T-helper 17 cell (primary cell): ENCODE results near the gene MLXIP. TPM values are rescaled to one million over a fixed set of nuclear protein-coding genes. Genes with fewer than 3 reads are reported as not detected.

Experiments
- ATAC-seq: fragments of 150-1000 bp; cut with Tn5 transposase; 2 replicates; pipeline ENCODE4 v1.10.0; 2021; ENCODE audit warnings: mild to moderate bottlenecking, moderate library complexity
- DNase-seq, 3 donors: peaks; one replicate each; pipeline versions ENCODE4 v3.0.0 to v3.0.0-alpha.2; 2020 to 2021
- H3K9me3 ChIP-seq: one replicate; pipeline ENCODE4 v1.7.0; 2013; ENCODE audit warnings: low read length, mild to moderate bottlenecking; ENCODE audit not compliant: control insufficient read depth, poor library complexity, severe bottlenecking
- H3K27ac Mint-ChIP-seq: one replicate; pipeline ENCODE4 v1.8.0; 2022; ENCODE audit warnings: mild to moderate bottlenecking, moderate library complexity, mixed read lengths
- H3K27me3 Mint-ChIP-seq: one replicate; pipeline ENCODE4 v1.8.0; 2022; ENCODE audit warnings: mixed read lengths
- H3K36me3 Mint-ChIP-seq: one replicate; pipeline ENCODE4 v1.8.0; 2022; ENCODE audit warnings: low read depth, mixed read lengths
- H3K4me1 Mint-ChIP-seq: one replicate; pipeline ENCODE4 v1.8.0; 2022; ENCODE audit warnings: mild to moderate bottlenecking, mixed read lengths
- H3K4me3 Mint-ChIP-seq: one replicate; pipeline ENCODE4 v1.8.0; 2022; ENCODE audit warnings: mild to moderate bottlenecking, moderate library complexity, mixed read lengths
- total RNA-seq, 4 donors: library from RNA in 2 of 4; stranded (reverse) in 2 of 4; gene quantifications; one replicate each; pipeline ENCODE4 v1.2.3 and lab custom pipeline; 2022 to 2026

The MLXIP gene
- total RNA-seq, 2 donors from 2014 or later: 83.4 to 86.0 TPM

DNA sequence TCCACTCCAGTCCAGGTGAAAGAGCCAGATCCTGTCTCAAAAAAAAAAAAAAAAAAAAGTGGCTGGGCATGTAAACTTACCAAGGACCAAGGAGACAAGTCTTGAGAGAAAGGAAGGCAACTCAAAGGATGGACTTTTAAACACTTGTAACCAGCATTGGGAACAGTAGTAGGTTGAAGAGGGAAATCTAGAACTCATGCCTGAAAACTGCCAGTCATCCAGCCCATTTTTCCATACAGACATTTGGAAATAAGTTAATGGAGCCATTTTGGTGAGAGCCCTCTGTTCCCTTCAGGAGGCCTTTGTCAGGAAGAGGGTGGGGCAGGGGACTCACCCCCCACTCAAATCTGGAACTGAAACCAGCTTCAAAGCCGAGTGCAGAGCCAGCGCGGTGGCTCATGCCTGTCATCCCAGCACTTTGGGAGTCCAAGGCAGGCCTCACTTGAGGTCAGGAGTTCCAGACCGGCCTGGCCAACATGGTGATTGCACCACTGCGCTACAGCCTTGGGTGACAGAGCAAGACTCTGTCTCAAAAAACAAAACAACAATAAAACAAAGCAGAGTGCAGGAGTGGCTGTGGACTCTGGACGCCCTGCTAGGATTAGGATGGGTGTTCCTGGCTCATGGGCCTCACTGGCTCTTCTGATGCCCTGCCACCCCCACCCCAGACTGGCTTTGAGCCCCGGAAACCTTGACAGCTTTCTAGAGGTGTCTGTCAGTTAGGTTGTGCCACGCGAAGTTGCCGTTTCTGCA is 1.6 kb upstream of the MLXIP start:
- peak overlapping the region; percentile 54 for H3K27ac Mint-ChIP-seq
- H3K27me3 Mint-ChIP-seq: no peaks in the 10 kb centered on the region
- H3K36me3 Mint-ChIP-seq: no peaks in the 10 kb centered on the region
- no peaks in the 10 kb centered on the region for H3K9me3 ChIP-seq
- no peak for DNase-seq
- H3K4me3 Mint-ChIP-seq: no peak overlapping the region
- ATAC-seq: no peak
- H3K4me1 Mint-ChIP-seq: peaks cover 19% of the 10 kb centered on the region

DNA sequence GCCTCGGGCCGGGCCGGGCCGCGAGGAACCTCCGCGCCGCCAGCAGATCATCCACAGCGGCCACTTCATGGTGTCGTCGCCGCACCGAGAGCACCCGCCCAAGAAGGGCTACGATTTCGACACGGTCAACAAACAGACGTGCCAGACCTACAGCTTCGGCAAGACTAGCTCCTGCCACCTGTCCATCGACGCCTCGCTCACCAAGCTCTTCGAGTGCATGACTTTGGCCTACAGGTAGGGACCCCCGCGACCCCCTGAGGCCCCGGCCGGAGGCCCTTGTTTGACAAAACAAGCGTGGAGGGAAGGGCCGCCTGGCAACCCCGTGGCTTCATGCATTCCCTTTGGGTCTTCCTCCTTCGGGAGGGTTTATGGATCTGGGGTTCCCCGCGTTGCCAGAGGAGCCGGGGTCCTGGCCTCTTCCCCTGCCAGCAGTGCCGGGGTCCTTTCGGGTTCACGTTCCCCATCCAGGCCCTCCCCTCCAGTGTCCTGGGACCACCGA is 526 bp downstream of the MLXIP start:
- ATAC-seq: peak; percentile 24
- Mint-ChIP-seq H3K4me1 (peaks cover 37% of the 10 kb centered on the region), H3K27ac (peak overlapping the region; percentile 96), H3K36me3 (peaks cover 2% of the 10 kb centered on the region), H3K27me3 (no peaks in the 10 kb centered on the region), H3K4me3 (peak overlapping the region; percentile 97)
- H3K9me3 ChIP-seq: no peaks in the 10 kb centered on the region
- DNase-seq: no peak

DNA sequence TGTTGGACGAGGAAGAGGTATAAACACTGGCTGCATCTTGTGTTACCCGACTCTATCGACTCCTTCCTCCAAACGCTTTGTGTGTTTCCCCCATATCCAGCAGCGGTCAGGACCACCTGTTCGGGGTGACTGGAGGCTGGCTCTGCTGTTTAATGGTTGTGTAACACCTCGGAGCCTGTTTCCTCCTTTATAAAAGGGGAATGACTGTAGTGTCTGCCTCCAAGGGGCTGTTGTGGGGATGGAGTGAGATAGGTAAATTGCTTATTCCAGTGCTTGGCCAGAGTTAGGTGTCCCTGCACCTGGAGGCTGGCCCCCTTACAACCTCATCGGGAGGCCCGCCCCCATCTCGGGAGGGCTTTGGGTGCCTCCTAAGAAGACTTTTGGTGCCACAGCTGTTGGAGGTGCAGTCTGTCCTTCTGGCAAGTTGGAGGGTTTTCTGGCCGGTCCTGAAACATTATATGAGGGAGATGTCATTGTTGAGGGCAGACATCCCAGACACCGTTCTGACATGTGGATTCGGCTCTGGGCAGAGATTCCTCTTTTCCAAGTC is 1.1 kb downstream of the MLXIP start:
- Mint-ChIP-seq H3K36me3 (peaks cover 2% of the 10 kb centered on the region), H3K27ac (peak overlapping the region; percentile 96), H3K4me1 (peaks cover 39% of the 10 kb centered on the region), H3K4me3 (peak overlapping the region; percentile 97), H3K27me3 (no peaks in the 10 kb centered on the region)
- ATAC-seq (no peak), DNase-seq (no peak)
- no peaks in the 10 kb centered on the region for H3K9me3 ChIP-seq

DNA sequence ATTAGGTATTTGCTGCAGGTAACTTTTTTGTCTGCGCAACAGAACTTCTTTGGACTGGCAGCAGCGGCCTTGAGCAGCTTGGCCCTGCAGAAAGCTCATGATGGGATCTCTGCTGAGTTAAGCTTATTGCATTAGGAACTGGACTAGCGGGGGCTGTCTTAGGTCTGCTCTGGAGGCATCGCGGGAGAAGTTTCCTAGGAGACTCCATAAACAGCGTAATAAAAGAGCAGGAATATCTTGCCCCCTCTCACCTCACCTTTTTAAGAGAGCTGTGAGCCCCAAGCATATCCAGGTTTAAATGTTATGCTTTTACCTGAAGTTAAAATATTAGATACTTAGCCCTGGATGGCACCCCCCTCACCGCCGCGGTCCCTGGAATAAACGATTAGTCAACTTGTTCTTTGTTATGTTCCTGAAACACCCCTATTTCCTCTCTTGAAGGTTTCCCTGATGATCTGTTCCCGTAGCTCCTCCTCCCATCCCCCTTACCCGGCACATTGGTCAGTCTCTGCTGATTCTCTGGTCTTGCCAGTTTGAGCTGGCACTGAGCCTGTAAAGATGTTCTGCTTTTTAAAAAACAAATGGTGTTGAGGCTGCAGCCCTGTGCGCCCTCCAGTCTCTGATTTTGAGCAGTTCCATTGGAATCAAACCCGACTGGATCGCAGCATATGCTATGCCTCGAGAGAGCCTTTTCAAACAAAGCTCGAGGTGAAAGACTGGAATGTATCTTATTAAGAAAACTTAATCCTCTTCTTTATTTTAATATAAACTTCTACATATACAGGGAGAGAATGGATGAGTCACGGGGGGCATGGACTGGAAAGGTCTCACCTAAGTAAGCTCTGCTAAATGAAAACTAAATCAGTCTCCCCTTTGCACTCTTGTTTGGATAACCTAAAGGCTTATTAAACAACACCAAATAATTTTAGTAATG is 1.9 kb downstream of the MLXIP start:
- DNase-seq (no peak), ATAC-seq (no peak)
- peak overlapping the region; percentile 97 for H3K4me3 Mint-ChIP-seq

GRCh38 chr12:122081083-122081696 is 2.6 kb downstream of the MLXIP start:
- H3K4me3 Mint-ChIP-seq: peak overlapping the region; percentile 97
- H3K27me3 Mint-ChIP-seq: no peaks in the 10 kb centered on the region
- peaks cover 41% of the 10 kb centered on the region for H3K4me1 Mint-ChIP-seq
- H3K27ac Mint-ChIP-seq: peak overlapping the region; percentile 96
- ATAC-seq: no peak
- no peak for DNase-seq
- peaks cover 2% of the 10 kb centered on the region for H3K36me3 Mint-ChIP-seq
- no peaks in the 10 kb centered on the region for H3K9me3 ChIP-seq

More for the DNA sequence above, 1.9 kb downstream of the MLXIP start:
- no peaks in the 10 kb centered on the region for H3K9me3 ChIP-seq
- peak overlapping the region; percentile 96 for H3K27ac Mint-ChIP-seq
- no peaks in the 10 kb centered on the region for H3K27me3 Mint-ChIP-seq
- H3K36me3 Mint-ChIP-seq: peaks cover 2% of the 10 kb centered on the region
- H3K4me1 Mint-ChIP-seq: peaks cover 39% of the 10 kb centered on the region

DNA sequence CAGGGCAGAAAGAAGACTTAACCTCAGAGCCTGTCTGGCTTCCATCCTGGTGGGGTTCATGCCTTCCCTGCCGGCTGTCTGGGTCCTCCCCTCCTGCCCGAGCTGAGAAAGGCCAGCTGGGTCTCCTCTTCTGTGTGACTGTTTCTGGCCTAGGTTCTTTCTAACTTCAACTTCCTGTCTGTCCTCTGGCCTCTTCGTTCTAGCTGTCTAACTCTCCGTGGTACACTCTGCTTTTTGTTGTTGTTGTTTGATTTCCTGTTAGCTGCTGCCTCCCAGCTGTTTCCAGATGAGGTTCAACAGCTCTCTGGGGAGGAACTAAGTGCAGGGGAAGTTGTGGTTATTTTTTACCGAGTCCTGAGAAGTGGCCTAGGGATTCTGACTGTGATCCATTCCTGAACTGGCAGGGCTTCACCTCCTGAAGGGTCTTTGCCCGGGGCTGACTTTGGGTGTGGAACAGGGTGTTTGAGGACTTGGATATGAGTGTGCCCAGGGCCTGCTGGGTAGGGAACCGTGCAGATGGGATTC is 3.2 kb downstream of the MLXIP start:
- Mint-ChIP-seq H3K27me3 (no peaks in the 10 kb centered on the region), H3K4me1 (peaks cover 44% of the 10 kb centered on the region), H3K27ac (peak overlapping the region; percentile 96), H3K36me3 (peaks cover 2% of the 10 kb centered on the region), H3K4me3 (peak overlapping the region; percentile 97)
- DNase-seq (peak in 1 of 3 donors; percentile 20), ATAC-seq (peak; percentile 40)
- no peaks in the 10 kb centered on the region for H3K9me3 ChIP-seq

DNA sequence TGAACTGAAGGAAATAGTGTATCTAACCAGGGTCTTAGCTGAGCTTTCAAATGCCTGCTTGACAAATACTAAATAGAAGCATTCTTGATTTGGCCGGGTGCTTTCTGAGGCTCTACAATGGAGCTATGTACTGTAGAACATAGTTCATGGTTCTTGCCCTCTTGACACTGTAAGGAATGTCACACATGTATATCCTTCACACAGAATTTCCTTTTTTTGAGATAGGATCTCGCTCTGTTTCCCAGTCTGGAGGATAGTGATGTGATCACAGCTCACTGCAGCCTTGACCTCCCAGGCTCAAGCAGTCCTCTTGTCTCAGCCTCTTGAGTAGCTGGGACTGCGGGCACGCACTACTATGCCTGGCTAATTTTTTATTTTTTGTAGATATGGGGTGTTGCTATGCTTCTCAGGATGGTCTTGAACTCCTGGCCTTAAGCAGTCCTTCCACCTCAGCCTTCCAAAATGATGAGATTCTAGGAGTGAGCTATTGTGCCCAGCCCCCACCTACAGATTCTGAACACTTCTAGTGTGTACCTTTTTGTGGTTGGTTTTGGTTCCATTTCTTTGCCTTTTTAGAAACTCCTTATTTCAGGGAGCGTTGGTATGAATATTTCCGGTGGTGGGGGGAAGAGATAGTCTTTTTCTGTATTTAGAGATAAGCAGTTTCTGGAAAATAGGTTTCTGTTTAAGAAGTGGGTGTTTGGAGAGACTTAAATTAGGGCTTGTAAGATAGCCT is 4.2 kb downstream of the MLXIP start:
- peaks cover 7% of the 10 kb centered on the region for H3K36me3 Mint-ChIP-seq
- H3K27ac Mint-ChIP-seq: peak overlapping the region; percentile 96
- no peak for ATAC-seq
- no peaks in the 10 kb centered on the region for H3K9me3 ChIP-seq
- H3K27me3 Mint-ChIP-seq: no peaks in the 10 kb centered on the region
- peaks cover 54% of the 10 kb centered on the region for H3K4me1 Mint-ChIP-seq
- no peak for DNase-seq
- peak overlapping the region; percentile 97 for H3K4me3 Mint-ChIP-seq

- peaks cover 62% of the 10 kb centered on the region for H3K4me1 Mint-ChIP-seq
- H3K9me3 ChIP-seq: no peaks in the 10 kb centered on the region
- H3K27me3 Mint-ChIP-seq: no peaks in the 10 kb centered on the region
- ATAC-seq (no peak), DNase-seq (no peak)
- H3K4me3 Mint-ChIP-seq: no peak overlapping the region
- peaks cover 7% of the 10 kb centered on the region for H3K36me3 Mint-ChIP-seq
- H3K27ac Mint-ChIP-seq: no peak overlapping the region
These were observed 6.4 kb downstream of the MLXIP start for GRCh38 chr12:122084857-122085405.

- Mint-ChIP-seq H3K4me1 (peaks cover 60% of the 10 kb centered on the region), H3K27me3 (no peaks in the 10 kb centered on the region), H3K4me3 (no peak overlapping the region), H3K27ac (peak overlapping the region; percentile 71), H3K36me3 (peaks cover 7% of the 10 kb centered on the region)
- no peaks in the 10 kb centered on the region for H3K9me3 ChIP-seq
- DNase-seq: no peak
- ATAC-seq: no peak
These were observed 7.0 kb downstream of the MLXIP start for GRCh38 chr12:122085591-122085990.

DNA sequence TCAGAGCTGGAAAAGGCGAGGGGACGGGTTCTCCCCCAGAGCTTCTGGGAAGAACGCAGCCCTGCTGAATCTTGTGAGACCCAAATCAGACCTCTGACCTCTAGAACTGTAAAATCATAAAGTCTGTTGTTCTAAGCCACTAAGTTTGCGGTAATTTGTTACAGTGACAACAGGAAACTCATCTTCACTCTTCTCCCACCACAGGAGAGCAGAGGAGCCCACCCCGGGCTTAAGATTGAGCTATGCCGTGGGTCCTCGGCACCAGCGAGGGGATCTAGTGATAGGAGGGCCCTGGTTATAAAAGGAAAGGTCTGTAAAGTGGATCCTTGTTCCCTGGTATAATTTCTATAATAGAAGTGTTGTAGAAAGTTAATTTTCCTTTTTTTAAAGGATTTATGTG is 7.6 kb downstream of the MLXIP start:
- Mint-ChIP-seq H3K27me3 (no peaks in the 10 kb centered on the region), H3K27ac (peak overlapping the region; percentile 88), H3K36me3 (peaks cover 9% of the 10 kb centered on the region), H3K4me3 (no peak overlapping the region), H3K4me1 (peaks cover 59% of the 10 kb centered on the region)
- no peaks in the 10 kb centered on the region for H3K9me3 ChIP-seq
- ATAC-seq (no peak), DNase-seq (no peak)

DNA sequence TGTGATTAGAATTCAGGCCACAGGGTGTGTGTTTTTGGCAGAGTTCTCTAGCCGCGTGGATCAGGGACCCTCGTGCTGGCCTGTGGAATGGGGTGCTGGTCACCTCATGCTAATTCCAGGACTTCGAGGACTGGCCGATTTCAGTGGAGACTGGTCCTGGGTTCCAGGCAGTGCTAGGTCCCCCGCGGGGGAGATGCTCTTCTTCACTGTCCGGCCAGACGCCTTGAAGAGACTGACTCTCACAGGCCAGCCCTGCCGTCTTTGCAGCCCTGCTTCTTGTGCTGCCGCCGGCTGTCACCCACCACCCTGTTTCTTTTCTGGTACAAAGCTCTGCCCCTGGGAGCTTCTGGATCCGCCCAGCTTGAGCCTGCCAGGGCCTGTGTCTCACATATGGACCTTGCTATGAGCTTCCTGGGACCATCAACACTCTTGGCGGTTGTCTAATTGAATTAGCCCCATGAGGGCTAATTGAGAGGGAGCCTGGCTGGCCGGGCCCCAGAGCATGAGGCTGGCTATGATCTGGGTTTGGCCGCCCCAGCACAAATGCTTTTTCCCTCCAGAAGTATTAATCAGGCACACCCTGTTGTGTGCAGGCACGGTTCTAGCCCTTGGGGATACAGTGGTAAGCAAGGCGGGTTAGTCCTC is 8.2 kb downstream of the MLXIP start:
- H3K9me3 ChIP-seq: no peaks in the 10 kb centered on the region
- DNase-seq: no peak
- Mint-ChIP-seq H3K27ac (peak overlapping the region; percentile 88), H3K27me3 (no peaks in the 10 kb centered on the region), H3K4me3 (peak overlapping the region; percentile 66), H3K4me1 (peaks cover 57% of the 10 kb centered on the region), H3K36me3 (peaks cover 9% of the 10 kb centered on the region)
- ATAC-seq: no peak
